ENCODE data around the gene SHANK1. TPM values are rescaled to one million over a fixed set of nuclear protein-coding genes. Genes with fewer than 3 reads are reported as not detected.

SHANK1 gene
- total and polyA plus RNA-seq, 2 of the 13 experiments (the other 11 are each of a cell fraction or from before 2014, with no cell fraction given) = not detected

DNA sequence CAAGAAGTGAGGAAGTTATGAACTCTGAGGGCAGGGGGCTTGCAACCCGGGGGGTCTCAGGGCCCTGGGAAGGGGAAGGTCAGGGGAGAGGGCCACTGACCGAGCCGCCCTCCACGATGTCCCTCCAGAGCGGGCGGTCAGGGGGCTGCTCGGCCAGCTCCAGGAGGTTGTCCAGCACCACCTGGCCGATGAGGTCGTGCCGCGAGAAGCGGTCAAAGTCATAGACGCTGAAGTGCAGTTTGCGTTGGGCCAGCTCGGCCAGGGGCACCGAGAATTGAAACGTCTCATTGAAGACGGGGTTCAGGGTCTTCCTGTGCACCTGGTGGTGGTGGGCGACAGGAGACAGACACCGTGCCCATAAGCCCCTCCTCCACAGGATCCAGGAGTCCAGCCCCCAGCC, 90.4 kb downstream of the SHANK1 start:
- ChIA-PET CTCF (ENCODE audit: low intra/inter-chr PET ratio, low total read pairs) (no interaction called here), POLR2A (no interaction called here)
- H3K27me3 ChIP-seq (ENCODE audit: control insufficient read depth in 1 of 2, insufficient read depth in 2 of 2, low read length in 2 of 2) = peaks cover 2 to 7% of the 10 kb centered on the region in 2 experiments; a peak in 2 of 5 replicates
- no peaks in the 10 kb centered on the region for H3K36me3 ChIP-seq (replicated peaks in 1 of 2; ENCODE audit: control insufficient read depth in 1 of 2, insufficient read depth in 2 of 2, low read length in 2 of 2)
- TF ChIP-seq ZNF33B (CRISPR knock-in tag; IDR thresholded peaks at IDR 0.05) (no peak), BORCS8-MEF2B (CRISPR knock-in tag; IDR thresholded peaks at IDR 0.05) (no peak), ZBTB20 (CRISPR knock-in tag; IDR thresholded peaks at IDR 0.05; ENCODE audit: borderline replicate concordance, low read depth) (no peak), RBM39 (IDR thresholded peaks at IDR 0.05; ENCODE audit: low read depth, low read length, poor library complexity, severe bottlenecking) (no peak), PHF5A (CRISPR knock-in tag; IDR thresholded peaks at IDR 0.05; ENCODE audit: low read depth, unreplicated experiment) (no peak), SAP130 (CRISPR knock-in tag; IDR thresholded peaks at IDR 0.05; ENCODE audit: low read depth) (no peak), ZBTB42 (CRISPR knock-in tag; IDR thresholded peaks at IDR 0.05) (no peak), NBN (conservative IDR thresholded peaks at IDR 0.05) (no peak), U2AF1 (optimal IDR thresholded peaks at IDR 0.05; ENCODE audit: low read depth, low read length) (no peak), ZNF292 (CRISPR knock-in tag; IDR thresholded peaks at IDR 0.05; ENCODE audit: borderline replicate concordance, low read depth) (no peak), MYC (CRISPR knock-in tag; IDR thresholded peaks at IDR 0.05; ENCODE audit: borderline replicate concordance) (no peak), ZNF629 (CRISPR knock-in tag; conservative IDR thresholded peaks at IDR 0.05) (no peak), FOSL1 (CRISPR knock-in tag; IDR thresholded peaks at IDR 0.05; ENCODE audit: borderline replicate concordance) (no peak), CENPX (CRISPR knock-in tag; IDR thresholded peaks at IDR 0.05) (no peak), ATRX (CRISPR knock-in tag; IDR thresholded peaks at IDR 0.05; ENCODE audit: borderline replicate concordance) (no peak), ZKSCAN1 (IDR thresholded peaks at IDR 0.05; ENCODE audit: low read length) (no peak)
- TF ChIP-seq, protein P1, sequence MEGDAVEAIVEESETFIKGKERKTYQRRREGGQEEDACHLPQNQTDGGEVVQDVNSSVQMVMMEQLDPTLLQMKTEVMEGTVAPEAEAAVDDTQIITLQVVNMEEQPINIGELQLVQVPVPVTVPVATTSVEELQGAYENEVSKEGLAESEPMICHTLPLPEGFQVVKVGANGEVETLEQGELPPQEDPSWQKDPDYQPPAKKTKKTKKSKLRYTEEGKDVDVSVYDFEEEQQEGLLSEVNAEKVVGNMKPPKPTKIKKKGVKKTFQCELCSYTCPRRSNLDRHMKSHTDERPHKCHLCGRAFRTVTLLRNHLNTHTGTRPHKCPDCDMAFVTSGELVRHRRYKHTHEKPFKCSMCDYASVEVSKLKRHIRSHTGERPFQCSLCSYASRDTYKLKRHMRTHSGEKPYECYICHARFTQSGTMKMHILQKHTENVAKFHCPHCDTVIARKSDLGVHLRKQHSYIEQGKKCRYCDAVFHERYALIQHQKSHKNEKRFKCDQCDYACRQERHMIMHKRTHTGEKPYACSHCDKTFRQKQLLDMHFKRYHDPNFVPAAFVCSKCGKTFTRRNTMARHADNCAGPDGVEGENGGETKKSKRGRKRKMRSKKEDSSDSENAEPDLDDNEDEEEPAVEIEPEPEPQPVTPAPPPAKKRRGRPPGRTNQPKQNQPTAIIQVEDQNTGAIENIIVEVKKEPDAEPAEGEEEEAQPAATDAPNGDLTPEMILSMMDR (CRISPR knock-in tag; IDR thresholded peaks at IDR 0.05) = no peak
- TF ChIP-seq, protein P2, sequence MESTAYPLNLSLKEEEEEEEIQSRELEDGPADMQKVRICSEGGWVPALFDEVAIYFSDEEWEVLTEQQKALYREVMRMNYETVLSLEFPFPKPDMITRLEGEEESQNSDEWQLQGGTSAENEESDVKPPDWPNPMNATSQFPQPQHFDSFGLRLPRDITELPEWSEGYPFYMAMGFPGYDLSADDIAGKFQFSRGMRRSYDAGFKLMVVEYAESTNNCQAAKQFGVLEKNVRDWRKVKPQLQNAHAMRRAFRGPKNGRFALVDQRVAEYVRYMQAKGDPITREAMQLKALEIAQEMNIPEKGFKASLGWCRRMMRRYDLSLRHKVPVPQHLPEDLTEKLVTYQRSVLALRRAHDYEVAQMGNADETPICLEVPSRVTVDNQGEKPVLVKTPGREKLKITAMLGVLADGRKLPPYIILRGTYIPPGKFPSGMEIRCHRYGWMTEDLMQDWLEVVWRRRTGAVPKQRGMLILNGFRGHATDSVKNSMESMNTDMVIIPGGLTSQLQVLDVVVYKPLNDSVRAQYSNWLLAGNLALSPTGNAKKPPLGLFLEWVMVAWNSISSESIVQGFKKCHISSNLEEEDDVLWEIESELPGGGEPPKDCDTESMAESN (CRISPR knock-in tag; conservative IDR thresholded peaks at IDR 0.05) = no peak
- TF ChIP-seq, protein P3, sequence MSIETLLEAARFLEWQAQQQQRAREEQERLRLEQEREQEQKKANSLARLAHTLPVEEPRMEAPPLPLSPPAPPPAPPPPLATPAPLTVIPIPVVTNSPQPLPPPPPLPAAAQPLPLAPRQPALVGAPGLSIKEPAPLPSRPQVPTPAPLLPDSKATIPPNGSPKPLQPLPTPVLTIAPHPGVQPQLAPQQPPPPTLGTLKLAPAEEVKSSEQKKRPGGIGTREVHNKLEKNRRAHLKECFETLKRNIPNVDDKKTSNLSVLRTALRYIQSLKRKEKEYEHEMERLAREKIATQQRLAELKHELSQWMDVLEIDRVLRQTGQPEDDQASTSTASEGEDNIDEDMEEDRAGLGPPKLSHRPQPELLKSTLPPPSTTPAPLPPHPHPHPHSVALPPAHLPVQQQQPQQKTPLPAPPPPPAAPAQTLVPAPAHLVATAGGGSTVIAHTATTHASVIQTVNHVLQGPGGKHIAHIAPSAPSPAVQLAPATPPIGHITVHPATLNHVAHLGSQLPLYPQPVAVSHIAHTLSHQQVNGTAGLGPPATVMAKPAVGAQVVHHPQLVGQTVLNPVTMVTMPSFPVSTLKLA (IDR thresholded peaks at IDR 0.05) = no peak
- FAIRE-seq (no peak), DNase-seq (ENCODE audit: low spot score) (no peak), ATAC-seq (no peak)
- no peak overlapping the region for H3K4me3 ChIP-seq (replicated peaks in 1 of 3; ENCODE audit: insufficient read depth in 1 of 3, low read depth in 2 of 3, low read length in 3 of 3)
- no peak overlapping the region for H3K4me2 ChIP-seq (ENCODE audit: low read depth, low read length)
- BruUV-seq (replicated peaks) = no TSS peak
- in situ Hi-C loops (cut with HindIII; ENCODE audit: extremely low pct_ligation_motif_present, low pct_unique_long_range_greater_than_20kb) = no loop called here
- H3K9me3 ChIP-seq (ENCODE audit: low read length) = peaks cover 13% of the 10 kb centered on the region
- H3K9ac ChIP-seq (ENCODE audit: insufficient read depth, low read depth, low read length) = no peak overlapping the region
- intact Hi-C loops (cut with micrococcal nuclease; ENCODE audit: unreplicated experiment) = no loop called here
- H3K79me2 ChIP-seq (ENCODE audit: insufficient read depth, low read length) = no peaks in the 10 kb centered on the region
- H4K20me1 ChIP-seq (ENCODE audit: insufficient read depth, low read length) = no peaks in the 10 kb centered on the region
- H3K27ac ChIP-seq (ENCODE audit: extremely low read length, insufficient read depth, low read length) = no peak overlapping the region
- no peak overlapping the region for H2AFZ ChIP-seq (ENCODE audit: low read length)
- 7% methylated on average over 4 of the region's 20 CpGs for WGBS (ENCODE audit: low lambda C conversion rate)
- no peaks in the 10 kb centered on the region for H3K4me1 ChIP-seq (ENCODE audit: insufficient read depth, low read length)

Measured in HepG2 (cell line).